NCI-H460 (cell line): Measurements from ENCODE around the gene CIB4. TPM values are rescaled to one million over a fixed set of nuclear protein-coding genes. Genes with fewer than 3 reads are reported as not detected.
"Not testable (repeated sequence)": the region's sequence is repeated elsewhere in the genome, so short reads cannot be mapped to it uniquely, and the experiment has no call there.

Source experiments
- DNase-seq: peaks from one replicate; pipeline ENCODE4 v3.0.0-alpha.2; 2016; ENCODE audit warnings: low read depth; ENCODE audit errors: extremely low read depth
- total RNA-seq: library from RNA; depleted of rRNA; stranded (reverse); fragments of >200 nt; shearing (Covaris generic); gene quantifications from 2 replicates; pipeline ENCODE4 v1.2.3, GENCODE V29; 2014

Gene CIB4
- total RNA-seq, 1 experiment from 2014 or later, result not detected

DNA sequence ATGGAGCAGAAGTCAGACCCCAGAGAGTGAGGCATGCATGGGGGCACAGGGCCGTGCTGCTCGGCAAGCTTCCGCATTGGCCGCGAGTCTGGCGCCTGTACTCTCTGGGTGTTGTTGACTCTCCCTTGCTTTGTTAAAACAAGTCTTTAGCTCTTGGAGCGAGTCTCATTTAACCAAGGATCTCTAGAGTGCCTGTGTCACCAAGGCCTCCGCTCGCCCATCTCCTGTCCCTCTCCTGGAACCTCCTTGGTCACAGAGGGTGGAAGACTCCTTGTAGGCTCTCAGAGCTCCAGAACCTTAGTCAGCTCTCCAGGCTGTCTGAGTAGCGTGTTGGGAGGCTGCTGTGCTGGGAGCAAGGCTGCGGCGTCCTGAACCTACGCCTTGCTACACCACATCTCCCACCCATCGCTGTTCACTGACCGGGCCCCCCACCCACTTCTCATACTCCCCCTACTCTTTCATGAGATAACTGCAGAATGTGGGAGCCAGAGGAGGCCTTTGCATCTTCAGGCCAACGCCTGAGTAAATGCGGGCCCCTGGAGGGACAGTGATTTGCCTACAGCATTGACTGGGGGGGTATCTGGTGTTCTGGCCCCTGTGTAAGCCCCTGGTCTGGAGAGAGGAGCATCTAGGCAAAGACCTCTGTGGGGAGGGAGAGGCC lies 66.1 kb downstream of the CIB4 start:
- DNase-seq, result no peak

DNA sequence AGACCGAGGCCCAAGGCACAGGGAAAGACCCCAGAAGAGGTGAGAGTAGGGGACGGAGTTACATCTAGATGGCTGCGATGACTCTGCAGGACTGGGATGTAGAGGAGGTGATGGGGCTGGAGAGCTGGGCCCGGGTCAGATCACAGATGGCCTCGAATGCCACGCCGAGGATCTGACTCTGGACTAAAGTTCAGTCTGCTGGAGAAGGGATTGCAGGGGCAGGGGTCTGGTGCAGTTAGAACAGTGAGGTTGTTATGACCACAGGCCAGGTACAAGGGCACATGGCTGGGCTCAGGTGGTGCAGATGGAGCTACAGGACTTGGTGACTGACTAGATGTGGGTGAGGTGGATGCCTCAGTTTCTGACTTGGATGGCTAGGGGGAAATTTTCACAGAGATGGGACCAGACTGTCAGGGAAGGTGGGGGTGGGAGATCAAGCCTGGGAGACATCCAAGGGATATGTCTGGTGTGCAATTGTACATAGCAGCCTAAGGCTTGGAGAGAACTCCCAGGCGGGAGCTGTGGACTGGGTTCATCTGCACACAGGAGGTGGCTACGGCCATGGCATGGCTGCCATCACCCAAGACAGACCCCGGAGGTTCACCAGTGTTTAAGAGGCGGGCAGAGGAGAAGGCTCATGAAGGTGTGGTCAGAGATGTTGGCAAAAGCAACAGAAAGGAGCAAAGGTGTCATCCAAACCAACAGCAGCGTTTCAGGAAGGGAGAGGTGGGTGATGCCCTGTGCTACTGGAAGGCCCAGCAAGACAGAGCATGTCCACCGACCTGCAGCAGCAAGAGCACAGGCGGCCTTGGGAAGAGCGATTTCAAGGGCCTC lies 66.9 kb downstream of the CIB4 start:
- DNase-seq, result no peak

DNA sequence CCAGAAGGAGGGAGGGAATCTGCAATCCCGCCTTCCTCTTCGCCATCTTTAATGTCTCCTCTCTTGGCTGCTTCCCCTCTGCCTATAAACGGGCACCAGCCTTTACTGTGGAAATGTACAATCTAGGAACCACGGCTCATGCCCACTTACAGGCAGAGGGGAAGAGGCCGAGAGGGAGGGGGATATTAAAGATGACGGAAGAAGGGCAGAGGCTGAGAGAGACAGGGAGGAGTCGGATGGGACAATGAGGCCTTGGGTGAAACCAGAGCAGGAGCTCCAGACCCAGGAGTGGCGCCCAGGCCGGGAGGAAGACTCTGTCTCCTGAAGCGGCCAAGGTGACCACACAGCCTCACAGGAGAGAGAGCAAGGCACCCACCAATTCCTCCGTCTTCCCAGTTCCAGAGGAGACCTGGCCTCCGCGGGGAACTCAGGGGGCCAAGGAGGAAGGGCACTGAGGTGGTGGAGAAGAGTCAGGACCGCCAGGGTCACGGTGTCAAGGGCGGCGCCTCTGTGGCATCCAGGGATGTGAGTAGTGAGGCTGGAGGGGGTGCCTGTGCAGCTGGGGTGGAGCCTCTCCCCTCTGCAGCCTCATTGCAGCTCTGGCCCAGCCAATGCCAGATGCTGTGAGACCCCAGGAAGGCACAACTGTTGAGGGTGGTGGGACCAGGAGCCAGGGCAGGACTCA lies 67.8 kb downstream of the CIB4 start:
- no peak for DNase-seq

DNA sequence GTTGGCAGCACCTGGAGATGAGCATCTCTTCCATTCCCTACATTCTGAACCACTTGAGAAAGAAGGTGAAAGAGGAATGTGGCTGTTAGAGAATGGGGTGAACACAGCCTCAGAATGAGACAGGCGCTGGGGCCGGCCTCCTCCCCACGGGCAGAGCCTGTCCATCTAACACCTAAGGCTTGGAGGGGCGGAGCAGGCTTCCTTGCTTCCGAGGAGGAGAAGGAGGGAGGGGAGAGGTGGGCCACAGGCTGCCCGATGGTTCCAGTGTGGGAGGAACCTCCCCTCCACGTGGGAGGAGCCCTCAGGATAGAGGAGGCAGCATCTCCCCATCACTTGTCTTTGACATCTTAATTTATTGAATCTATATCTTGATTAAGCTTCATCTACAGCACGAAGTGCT lies 68.6 kb downstream of the CIB4 start:
- DNase-seq, result no peak

DNA sequence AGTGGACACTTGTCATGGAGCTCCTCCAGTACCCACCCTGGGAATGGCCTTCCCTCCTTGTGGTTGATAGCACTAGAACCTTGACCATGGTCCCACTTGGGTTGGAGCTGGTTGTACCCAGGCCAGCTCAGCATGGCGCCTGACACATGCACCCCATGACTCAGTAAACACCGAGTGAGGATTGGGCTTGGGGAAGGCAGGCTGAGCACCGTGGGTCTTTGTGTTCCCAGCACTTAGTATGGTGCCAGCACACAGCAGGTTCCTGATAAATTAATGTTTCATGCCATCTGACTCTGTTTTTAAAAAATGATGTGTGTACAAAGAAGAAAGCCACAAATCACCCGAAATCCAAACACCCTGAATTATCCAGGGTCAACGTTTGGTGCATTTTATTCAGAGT lies 69.8 kb downstream of the CIB4 start:
- DNase-seq, result no peak

DNA sequence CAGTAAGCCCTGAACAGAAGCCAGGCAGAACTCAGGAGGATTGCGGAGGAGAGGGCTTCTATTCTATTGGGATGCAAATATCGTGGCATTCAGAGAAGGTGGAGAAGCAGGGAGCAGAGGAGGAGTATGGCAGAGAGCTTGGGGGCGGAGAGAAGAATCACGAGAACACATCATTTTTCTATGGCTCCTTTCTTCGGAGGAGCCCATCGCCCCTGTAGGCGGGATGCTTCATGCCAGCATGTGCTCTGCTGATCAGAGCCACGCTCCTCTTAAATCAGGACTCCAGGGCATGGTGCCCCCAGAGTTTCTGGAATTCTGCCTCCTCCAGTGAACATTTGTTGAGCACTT lies 71.1 kb downstream of the CIB4 start:
- no peak for DNase-seq

DNA sequence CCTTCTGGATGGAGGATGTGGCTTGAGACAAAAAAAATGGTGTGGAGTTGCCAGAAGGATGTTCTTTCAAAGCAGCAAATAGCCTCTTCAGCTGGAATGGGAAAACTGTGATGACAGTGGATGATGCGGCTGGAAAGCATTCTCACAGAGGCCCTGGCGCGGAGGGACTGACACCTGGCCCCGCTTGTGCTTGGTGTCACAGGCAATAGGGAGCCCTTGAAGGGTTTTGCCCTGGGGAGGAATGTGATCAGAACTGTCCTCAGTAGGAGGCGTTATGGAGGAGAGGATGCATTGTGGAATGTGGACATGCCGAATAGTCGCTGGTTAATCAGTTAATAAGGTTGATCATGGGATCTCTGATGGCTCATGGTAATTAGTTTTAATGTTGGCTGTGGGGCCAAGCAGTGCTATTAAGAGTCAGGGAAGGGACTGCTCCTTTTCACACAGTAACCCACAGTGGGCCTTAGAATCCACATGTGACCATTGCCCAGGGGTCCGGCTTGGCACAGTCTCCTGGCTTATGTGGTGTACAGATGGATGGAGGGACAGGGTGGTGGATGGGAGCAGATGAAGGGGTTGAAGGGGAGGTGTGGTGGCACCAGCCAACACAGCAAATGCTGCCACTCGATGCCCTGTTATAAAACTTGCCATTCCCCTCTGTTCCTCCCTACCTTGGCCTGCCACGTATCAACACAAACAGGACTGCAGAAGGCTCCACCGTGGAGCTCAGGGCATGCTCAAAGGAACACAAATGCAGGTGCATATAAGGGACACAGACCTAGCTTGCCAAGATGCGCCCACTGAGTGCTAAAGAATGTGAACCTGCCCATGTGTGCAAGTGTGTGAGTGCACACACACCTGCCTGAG lies 71.7 kb downstream of the CIB4 start:
- no peak for DNase-seq

DNA sequence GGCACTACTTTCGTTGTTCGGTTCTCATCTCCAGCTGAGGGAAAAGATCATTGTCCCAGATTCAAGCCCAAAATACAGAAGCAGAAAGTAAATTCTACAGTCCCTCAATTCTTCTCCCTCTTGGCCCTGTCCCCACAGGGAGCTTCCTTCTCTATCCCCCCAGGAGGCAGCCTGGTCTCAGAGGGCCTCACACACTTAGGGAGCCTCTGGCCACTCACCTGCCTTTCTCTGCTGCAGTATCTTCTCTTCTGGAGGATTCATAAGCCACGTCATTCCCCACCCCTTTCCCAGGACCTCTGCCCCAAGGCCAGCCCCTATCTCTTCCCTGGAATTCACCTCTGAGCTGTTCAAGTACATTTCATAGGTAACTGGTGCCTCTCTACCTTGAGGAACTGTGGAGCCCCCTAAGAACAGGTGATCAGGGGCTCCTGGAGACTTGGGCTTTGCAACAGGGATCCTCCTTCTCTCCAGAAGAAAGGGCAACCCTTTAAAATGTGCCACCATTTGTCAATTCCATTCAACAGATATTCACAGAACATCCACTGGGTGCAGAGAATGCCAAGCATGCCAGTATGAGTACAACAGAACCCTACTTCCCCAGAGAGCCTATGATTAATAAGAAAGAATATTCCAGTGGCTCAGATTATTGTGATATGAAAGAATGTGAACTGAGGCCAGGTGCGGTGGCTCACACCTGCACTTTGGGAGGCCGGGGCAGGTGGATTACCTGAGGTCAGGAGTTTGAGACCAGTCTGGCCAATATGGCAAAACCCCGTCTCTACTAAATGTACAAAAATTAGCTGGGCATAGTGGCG lies 72.9 kb downstream of the CIB4 start:
- no peak for DNase-seq

DNA sequence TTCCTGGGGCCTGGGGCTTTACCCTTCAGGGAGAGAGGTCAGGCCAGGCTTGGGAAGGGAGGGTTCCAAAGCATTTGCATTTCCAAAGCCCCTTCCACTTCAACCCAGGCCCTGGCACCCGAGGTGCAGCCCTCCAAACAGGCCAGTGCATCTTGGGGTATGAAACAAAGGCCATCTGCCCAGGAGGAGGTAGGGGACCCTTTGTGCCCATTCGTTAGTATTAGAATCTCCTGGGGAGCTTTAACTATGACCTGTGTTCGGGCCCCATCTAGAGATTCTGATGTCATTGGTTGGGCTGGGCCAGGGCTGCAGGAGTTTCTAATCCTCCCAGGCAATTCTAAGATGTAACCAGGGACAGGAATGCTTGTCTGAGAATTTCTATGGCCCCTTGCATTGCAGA lies 73.6 kb downstream of the CIB4 start:
- no peak for DNase-seq

DNA sequence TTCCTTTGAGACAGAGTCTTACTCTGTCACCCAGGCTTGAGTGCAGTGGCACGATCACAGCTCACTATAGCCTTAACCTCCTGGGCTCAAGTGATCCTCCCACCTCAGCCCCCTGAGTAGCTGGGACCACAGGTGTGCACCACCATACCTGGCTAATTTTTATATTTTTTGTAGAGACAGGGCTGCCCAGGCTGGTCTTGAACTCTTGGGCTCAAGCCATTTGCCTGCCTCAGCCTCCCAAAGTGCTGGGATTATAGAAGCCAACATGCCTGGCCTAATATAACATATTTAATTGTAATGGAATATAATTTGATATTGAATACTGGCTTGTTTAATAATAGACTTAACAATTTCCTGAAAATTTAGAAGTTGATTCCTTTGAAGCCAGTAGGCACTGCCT lies 74.4 kb downstream of the CIB4 start:
- not testable (repeated sequence) for DNase-seq

DNA sequence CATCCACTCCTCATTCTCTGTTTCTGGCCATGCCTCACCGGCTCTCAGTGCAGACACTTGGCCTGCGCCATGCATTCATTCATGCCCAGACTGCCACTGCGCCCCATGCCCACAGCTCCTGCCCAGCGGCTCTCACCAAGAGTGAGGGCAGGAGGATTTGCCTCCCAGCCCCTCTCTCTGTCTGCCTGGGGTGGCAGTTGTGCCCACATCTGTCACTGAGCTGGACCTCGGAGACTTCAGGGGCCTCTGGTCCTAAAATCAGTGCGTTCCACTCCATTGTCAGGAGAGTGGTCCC lies 75.1 kb downstream of the CIB4 start:
- no peak for DNase-seq

DNA sequence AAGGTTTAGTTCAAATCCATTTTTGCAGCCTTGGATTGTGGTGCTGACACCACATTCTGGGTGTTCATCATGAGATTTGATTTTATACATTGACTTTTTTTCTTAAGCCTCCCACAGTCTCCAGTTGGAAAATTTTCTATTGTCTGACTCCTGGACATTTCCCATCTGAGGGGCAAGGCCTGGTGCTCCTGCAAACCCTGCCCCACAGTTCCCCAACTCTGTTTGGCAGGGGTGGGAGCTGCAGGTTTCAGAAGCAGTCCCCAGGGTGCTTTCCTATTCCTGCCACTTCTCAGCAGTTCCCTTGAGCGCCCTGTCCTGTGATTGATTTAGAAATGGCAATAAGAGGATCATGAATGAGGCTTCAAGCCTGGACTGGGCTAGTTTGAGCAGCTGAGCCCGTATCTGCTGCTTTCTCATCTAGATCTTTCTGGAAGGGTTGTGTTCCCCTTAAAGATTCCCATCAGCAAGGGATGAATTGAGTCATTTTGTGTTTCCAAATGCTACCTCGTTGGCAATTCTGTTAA lies 77.0 kb downstream of the CIB4 start:
- no peak for DNase-seq

DNA sequence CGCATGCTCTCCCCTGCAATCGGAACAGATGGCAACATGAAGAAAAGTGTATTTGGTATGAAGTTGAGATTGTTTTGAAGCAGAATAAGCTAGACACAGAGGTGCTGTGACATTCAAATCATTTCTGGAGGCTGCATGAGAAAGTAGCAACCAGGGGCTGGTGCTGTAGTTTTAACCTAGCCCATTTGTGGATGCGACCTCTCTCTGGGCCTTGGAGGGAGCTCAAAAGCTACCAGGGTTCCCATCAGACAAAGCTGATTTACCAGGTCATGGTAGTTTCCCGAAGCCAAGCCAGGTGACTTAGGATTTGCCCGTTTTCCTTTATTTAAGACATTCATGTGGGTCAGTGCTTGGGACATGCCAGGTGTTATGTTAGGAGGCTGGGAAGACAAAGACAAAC lies 77.5 kb downstream of the CIB4 start:
- DNase-seq, result no peak

DNA sequence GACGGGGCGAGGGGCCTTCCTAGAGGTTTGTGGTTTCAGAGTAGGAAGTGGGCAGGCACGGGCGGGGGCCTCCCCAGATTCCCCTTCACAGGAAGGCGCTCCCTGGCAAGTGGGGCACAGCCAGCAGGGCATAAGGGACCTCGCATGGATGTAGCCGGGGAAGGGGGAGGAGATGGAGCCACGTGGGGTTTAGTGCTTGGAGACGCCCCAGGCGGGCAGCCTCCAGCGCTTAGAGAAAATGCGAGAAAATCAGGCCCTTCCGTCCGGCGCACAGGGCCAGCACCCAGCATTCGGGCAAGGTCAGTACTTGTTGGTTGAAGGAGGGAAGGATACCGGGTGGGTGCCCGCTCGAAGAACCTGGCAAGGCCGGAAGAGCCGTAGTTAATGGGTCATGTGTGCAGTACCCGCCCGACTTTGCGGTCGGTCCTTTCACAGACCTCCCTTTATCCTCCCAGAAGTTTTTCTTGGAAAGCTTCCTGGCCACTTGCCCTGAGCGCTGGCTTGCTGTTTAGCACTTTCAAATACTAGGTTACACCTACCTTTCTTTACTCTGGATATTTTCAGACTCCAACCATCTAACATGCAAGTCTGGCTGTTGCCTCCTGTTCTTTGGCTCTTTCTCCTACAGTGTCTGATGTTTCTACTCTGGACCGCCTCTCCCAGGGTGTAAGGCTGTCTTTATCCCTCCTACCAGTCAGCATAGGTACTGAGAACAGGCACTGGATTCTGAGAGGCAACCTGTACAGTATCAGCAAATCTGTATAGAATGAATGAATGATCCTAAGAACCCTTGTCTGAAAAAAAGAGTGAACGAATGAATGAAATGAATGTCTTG lies 78.1 kb downstream of the CIB4 start:
- peak; percentile 32 for DNase-seq

DNA sequence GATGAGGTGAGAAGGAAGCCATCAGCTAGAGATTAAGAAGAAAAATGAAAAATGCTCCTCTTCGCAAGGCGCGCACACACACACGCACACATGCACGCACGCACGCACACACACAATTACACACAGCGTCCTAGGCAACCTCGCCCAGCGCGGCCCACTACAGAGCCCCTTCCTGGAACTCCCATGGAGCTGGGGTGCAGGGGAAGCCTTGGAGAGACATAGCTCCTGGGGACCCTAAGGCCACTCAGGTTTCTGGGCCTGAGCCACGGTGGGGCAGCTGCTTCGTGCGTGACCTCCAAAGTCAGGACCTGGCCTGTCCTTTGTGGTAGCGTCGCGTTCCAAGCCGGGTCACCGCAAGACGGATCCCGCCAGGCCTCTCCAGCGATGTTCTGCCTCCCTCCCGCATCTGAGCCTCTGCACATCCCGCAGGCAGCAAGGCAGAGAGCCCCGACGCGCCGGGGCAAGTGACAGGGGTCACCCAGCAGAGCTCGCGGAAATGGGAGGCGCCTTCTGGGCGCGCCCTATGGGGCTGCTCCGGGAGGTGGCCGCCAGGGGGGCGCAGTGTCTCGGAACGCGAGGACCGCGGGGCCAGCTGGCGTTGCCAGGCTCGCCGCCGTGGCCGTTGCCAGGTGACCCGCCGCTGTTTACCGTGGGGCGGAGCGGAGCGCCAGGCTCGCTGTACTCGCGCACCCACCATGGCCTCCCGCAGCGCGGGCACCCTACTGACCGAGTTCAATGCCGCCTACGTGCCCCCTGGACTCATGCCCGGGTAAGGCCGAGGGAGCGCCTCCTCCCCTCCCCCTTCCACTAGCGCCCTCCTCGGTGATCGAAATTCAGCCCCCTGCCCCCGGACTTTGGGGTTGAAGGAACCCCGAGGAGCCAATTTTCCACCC lies 79.0 kb downstream of the CIB4 start:
- DNase-seq, result peak; percentile 54

DNA sequence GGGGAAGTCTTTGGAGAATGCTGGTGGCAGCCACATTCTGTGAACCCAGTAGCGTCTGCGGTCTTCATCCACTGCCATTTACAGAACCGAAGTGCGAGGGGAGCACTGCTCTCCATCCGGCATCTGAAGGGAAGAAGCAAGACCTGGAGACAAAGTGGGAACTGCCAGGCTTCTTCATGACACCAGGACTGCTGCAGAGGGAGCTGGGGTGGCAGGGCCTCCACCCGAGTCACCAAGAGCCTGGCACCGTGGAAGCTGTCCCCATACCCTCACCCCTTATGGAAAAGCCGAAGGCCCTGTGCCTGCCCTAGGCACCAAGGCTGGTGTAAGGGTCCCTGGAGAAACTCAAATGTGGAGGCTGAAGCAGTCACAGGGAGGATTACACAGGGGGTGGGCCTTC lies 79.8 kb downstream of the CIB4 start:
- DNase-seq, result no peak

DNA sequence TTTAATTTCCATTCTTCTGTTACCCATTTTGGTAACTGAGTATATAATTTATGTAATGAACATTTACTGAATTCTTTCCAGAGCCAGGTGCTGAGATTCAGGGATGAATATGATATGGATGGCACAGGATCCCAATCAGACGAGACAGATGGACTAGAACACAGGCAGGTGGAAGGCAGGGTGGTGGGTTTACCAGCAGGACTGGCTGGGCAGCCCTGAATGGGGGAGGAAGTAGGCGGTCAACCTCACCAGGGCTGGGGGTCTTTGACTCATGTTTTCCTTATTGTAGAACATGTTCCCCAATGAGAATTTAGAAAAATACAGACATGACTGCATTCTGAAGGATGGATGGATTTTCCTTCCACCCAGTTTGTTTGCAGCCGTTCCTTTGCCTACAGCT lies 80.3 kb downstream of the CIB4 start:
- no peak for DNase-seq

DNA sequence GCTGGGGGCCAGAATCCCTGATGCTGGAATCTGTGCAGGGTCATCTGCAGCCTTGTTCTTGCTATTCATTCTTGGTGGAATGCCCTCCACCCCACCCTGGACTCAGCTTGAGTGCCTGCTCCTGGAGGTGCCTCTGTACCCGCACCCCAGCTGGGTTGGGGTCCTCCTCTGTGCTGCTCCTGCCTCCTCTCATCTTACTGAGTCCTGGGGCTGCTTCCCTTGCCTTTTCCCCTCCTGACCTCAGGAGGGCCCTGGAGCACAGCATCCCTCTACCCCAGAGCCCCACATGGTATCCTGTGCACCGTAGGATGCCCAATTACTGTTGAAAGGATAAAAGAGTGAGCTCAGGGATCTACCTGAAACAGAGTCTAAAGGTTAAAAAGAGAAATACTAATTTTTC lies 81.6 kb downstream of the CIB4 start:
- DNase-seq, result no peak
